8988T (cell line): ENCODE data around the gene ZER1.
"Not testable (repeated sequence)": the region's sequence is repeated elsewhere in the genome, so short reads cannot be mapped to it uniquely, and the experiment has no call there.

Experiments used
- DNase-seq: peaks from one replicate; pipeline ENCODE4 v3.0.0; 2011

ZER1 gene

GRCh38 chr9:128771745-128772519 is at the start of gene ZER1:
Gene ZER1, minus strand, starts transcription at chr9:128771927. Its CDS starts 16,362 bp downstream, at chr9:128755565.
- peak; percentile 96 for DNase-seq

DNA sequence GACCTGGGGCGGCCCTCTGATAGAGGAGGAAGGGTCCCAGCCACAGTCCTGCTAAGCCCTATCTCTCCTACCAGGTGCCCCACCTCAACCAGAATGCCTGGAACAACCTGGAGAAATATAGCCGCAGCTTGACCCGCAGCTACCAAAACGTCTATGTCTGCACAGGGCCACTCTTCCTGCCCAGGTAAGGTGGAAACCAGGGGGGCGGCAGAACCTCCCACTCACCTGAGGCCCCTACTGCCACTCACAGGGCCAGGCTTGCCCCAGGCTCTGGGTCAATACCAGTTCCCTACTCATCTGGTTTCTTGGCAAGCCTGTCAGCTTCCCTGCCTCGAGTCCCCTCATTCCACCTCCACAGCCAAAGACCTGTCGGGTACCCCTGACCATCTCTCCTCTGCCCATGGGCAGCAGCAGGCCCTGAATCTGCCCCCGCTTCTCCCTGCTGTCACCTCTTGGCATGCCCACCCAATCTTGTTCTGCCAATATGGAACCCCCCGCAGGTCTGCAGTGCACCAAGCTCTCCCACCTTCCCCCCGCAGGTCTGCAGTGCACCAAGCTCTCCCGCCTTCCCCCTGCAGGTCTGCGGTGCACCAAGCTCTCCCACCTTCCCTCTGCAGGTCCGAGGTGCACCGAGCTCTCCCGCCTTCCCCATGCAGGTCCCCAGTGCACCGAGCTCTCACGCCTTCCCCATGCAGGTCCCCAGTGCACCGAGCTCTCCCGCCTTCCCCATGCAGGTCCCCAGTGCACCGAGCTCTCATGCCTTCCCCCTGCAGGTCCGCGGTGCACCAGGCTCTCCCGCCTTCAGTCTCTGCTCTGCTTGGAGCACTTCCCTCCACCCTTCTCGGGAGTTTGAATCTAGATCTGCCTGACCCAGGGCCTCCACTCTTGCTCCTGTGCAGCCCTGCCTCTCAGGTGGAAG is 49.2 kb upstream of the ZER1 start:
- peak; percentile 21 for DNase-seq

- peak; percentile 25 for DNase-seq
Measured at GRCh38 chr9:128819716-128820664, 48.3 kb upstream of the ZER1 start.

DNA sequence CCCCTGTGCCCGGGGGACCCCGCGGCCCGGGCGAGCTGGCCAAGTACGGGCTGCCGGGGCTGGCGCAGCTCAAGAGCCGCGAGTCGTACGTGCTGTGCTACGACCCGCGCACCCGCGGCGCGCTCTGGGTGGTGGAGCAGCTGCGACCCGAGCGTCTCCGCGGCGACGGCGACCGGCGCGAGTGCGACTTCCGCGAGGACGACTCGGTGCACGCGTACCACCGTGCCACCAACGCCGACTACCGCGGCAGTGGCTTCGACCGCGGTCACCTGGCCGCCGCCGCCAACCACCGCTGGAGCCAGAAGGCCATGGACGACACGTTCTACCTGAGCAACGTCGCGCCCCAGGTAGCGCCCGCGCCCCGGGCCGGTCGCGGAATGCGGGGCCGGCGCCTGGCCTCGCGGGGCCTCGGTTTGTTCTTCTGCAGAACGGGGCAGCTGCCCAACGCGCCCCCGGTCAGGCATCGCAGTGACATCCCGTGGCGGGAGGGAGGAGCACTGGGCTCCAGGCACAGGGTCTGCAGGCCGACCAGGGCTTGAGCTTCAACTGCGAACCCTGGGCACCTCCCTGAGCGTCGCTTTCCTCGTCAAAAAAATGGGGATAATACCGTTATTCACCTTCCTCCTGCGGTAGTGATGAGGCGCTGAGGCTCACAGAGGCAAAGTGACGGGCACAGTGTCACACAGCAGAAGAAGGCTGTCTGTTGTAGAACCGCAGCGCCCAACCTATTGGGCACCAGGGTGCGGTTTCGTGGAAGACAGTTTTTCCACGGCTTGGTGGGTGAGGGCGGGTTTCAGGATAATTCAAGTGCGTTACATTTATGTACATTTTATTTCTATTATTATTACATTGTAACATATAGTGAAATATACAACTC is 47.4 kb upstream of the ZER1 start:
- DNase-seq: peak; percentile 65

DNA sequence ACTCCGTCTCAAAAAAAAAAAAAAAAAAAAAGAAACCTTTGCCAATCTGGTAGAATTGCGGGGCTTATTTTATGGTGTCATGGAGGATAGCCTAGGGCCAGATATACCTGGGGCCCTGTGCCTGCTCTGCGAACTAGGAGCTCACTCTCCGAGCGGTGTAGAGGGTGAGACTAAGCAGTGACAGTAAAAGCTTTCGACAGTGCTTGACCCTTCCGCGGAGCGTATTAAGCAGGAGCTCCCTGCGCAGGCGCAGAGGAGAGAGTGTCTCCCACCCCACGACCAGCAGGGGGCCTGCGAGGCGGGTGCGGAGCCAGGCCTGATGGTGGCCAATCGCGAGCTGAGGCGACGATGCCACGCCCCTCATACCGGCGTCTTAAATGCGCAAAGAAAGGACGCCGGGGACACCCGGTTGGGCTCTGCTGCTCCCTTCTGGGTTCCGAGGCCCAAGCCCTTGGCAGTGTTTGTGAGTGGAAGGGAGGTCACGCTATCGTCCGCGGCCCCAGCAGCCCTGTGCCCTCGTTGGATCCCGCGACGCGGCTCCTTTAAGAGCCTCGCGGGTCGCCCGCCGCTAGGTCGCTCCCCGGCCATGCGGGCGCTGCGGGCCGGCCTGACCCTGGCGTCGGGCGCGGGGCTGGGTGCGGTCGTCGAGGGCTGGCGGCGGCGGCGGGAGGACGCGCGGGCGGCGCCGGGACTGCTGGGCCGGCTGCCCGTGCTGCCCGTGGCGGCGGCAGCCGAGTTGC is 46.5 kb upstream of the ZER1 start, which contains the start of gene ENDOG:
ENDOG (plus strand) TSS at position 402 of the 740 bp plus-strand sequence; CDS start at position 587, 185 bp downstream.
- DNase-seq: peak; percentile 99

DNA sequence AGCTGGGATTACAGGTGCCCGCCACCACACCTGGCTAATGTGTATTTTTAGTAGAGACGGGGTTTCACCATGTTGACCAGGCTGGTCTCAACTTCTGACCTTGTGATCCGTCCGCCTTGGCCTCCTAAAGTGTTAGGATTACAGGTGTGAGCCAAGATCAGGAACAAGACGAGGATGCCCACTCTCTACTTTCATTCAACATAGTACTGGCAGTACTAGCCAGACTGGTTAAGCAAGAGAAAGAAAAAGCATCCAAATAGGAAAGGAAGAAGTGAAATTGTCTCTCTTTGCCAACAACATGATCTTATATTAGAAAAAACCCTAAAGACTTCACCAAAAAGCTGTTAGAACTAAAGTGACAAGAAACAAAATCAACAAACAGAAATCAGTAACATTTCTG is 39.1 kb upstream of the ZER1 start:
- DNase-seq: no peak

DNA sequence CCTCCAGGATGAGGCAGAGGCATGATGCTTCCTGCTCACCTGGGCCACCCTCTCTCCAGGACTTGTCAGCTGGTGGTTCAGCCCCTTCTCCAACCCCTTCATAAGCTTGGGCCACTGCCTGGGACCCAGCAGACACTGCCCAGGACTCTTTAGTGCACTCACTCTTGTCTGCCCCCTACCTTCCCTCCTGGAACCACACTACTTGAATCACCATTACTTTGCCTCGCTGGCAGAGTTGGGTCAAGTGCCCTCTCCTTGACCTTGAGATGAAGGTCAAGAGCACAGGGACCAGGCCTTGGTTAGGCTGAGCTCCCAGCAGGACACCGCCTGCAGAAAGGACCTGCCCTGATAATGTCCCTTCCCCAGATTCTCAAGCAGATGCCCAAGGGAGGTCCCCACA is 38.1 kb upstream of the ZER1 start:
- DNase-seq: no peak

DNA sequence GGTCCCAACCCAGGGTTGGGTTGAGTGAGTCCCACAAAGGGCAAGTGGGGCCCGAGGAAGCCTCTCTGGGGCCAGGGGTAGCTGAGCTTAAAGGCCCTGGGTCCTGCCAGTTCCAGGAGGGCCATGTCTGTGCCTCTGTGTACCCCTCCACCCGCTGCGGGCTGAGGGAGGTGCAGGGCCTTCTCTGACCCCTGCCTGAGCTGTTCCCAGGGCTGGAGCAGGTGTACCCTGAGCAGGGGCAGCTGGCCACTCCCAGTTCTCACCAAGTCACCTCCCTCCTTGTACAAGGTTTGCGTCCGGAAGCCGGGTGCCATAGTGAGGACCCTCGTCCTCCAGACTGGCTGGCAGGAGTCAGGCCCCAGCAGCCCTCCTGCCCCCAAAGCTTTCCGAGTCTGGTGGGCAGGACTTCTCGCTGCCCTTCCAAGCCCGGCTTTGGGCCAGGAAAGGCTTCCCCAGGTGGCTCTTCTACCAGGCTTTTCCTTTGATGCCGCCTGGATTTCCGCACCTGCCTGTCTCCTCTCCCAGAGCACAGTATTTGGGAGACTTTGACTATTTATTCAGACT is 37.4 kb upstream of the ZER1 start:
- DNase-seq: no peak

GRCh38 chr9:128808543-128808942 is 36.8 kb upstream of the ZER1 start:
- no peak for DNase-seq

GRCh38 chr9:128807827-128808226 is 36.1 kb upstream of the ZER1 start:
- DNase-seq: no peak

- DNase-seq: no peak
Measured at GRCh38 chr9:128805661-128806060, 33.9 kb upstream of the ZER1 start.

GRCh38 chr9:128802482-128802881 is 30.8 kb upstream of the ZER1 start:
- DNase-seq: no peak

DNA sequence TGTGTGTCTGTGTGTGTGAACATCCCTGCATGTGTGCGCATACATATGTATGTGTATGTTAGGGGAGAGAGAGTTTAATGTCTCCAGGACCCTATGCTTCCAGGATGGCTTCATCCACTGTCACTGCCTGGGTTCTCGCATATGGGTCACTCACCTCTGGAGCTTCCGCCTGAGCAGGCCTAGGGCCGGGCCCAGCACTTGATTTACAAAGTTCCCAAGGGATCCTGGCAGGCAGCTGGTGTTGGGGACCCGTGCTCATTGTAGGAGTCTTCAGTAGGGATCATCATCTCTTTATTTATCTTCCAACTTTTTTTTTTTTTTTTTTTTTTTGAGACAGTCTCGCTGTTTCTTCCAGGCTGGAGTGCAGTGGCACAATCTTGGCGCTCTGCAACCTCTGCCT is 28.3 kb upstream of the ZER1 start:
- no peak for DNase-seq

- no peak for DNase-seq
Measured at GRCh38 chr9:128798896-128799295, 27.2 kb upstream of the ZER1 start.

DNA sequence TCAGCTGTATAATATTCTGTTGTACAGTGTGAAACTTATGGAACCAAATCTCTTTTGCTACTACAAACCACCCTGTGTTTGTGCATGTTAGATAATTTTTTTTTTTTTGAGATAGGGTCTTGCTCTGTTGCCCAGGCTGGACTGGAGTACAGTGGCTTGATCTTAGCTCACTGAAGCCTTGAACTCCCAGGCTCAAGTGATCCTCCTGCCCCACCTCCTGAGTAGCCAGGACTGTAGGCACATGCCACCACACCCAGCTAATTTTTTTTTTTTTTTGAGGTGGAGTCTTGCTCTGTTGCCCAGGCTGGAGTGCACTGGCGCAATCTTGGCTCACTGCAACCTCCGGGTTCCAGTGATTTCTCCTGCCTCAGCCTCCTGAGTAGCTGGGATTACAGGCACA is 23.2 kb upstream of the ZER1 start:
- not testable (repeated sequence) for DNase-seq

- DNase-seq: no peak
Measured at GRCh38 chr9:128792978-128793686, 21.4 kb upstream of the ZER1 start.

- DNase-seq: no peak
Measured at GRCh38 chr9:128792134-128792533, 20.4 kb upstream of the ZER1 start.

DNA sequence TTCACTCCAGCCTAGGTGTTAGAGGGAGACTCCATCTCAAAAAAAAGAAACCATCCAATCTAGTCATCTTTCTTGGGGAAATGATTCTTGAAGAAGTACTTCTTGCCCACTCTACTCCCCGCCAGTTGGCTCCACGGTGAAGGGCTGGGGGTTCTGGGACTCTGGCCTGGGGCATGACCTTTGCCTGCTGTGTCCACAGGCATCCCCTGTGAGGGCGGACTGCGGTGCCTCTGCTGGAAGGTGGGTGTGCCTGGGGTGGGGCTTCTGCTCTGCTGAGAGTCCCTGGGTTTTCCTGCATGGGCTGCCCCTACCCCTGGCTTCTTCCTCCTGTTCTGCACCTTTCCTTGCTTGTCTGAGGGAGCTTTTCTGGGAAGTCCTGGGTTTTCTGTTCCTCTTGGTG is 18.8 kb upstream of the ZER1 start:
- DNase-seq: no peak

GRCh38 chr9:128788445-128788844 is 16.7 kb upstream of the ZER1 start:
- DNase-seq: no peak

DNA sequence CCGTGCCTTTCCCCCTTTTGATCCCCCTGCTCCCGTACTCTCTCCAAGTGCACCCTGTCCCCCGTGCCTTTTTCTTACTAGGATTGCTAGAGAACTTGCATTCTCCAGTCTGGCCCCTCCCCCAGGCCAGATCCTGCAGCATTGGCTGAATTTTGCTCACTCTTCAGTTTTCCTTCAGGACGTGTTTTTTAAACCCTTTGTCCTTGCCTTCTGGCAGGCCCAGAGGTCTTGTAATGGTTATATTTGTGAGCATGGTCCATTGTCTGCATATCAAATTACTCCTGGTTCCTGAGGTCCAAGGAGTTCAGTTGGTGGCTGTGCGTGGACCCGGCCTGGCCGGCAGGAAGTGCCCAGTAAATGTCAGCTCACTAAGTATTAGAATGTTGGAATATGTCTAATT is 15.9 kb upstream of the ZER1 start:
- DNase-seq: no peak
